Natural killer cell (primary cell): Measurements from ENCODE around the gene CTNNA2. TPM values are rescaled to one million over a fixed set of nuclear protein-coding genes. Genes with fewer than 3 reads are reported as not detected.

ENCODE experiments used
- ATAC-seq, 3 donors: fragments of 150-1000 bp in 2 of 3; fragments of 200-7000 bp in 1 of 3; cut with Tn5 transposase; 1 replicate in 1 of 3; 2 replicates in 2 of 3; pipeline ENCODE4 v1.10.0; 2021; ENCODE audit warnings: mild to moderate bottlenecking in 2 of 3, moderate library complexity in 2 of 3
- DNase-seq, 2 donors: peaks; one replicate each; pipeline versions ENCODE4 v3.0.0 to v3.0.0-alpha.2; 2013 to 2021; ENCODE audit warnings: mixed read lengths in 1 of 2
- H3K27ac ChIP-seq: one replicate; pipeline ENCODE4 v1.5.1; 2013; ENCODE audit warnings: mild to moderate bottlenecking, low read length
- H3K27me3 ChIP-seq: one replicate; pipeline ENCODE4 v1.6.1; 2013; ENCODE audit warnings: low read length; ENCODE audit not compliant: control insufficient read depth, insufficient read depth
- H3K36me3 ChIP-seq: one replicate; pipeline ENCODE4 v1.6.1; 2013; ENCODE audit warnings: low read length; ENCODE audit not compliant: control insufficient read depth, insufficient read depth
- H3K4me1 ChIP-seq: one replicate; pipeline ENCODE4 v1.6.1; 2013; ENCODE audit warnings: low read length; ENCODE audit not compliant: control insufficient read depth, insufficient read depth
- H3K4me3 ChIP-seq: one replicate; pipeline ENCODE4 v1.5.1; 2013; ENCODE audit warnings: low read length
- H3K9me3 ChIP-seq: one replicate; pipeline ENCODE4 v1.6.1; 2013; ENCODE audit warnings: low read length; ENCODE audit not compliant: control insufficient read depth, insufficient read depth
- H3K27ac Mint-ChIP-seq, 2 donors: one replicate each; pipeline ENCODE4 v1.8.0; 2022; ENCODE audit warnings: mild to moderate bottlenecking in 2 of 2, mixed read lengths in 2 of 2, moderate library complexity in 1 of 2
- H3K27me3 Mint-ChIP-seq, 2 donors: one replicate each; pipeline ENCODE4 v1.8.0; 2022; ENCODE audit warnings: low read depth in 2 of 2, mixed read lengths in 2 of 2
- H3K36me3 Mint-ChIP-seq: one replicate; pipeline ENCODE4 v1.8.0; 2022; ENCODE audit warnings: mixed read lengths
- H3K4me1 Mint-ChIP-seq, 2 donors: one replicate each; pipeline ENCODE4 v1.8.0; 2022; ENCODE audit warnings: mixed read lengths in 2 of 2
- H3K4me3 Mint-ChIP-seq: one replicate; pipeline ENCODE4 v1.8.0; 2022; ENCODE audit warnings: mild to moderate bottlenecking, moderate library complexity, mixed read lengths
- H3K9me3 Mint-ChIP-seq, 2 donors: one replicate each; pipeline ENCODE4 v1.8.0; 2022; ENCODE audit warnings: mixed read lengths in 2 of 2
- CTCF ChIP-seq: fragments of 200-600 bp; IDR thresholded peaks from one replicate; pipeline ENCODE4 v1.8.0; 2022; ENCODE audit warnings: antibody characterized with exemption
- WGBS: methylation state at CpG from one replicate; pipeline ENCODE4 v1.1.7; 2013; ENCODE audit warnings: missing lambda C conversion rate; ENCODE audit not compliant: insufficient coverage; 5-methylcytosine and 5-hydroxymethylcytosine counted together
- intact Hi-C: fragments of 100-400 bp; cut with micrococcal nuclease; formaldehyde crosslinking; loops from one replicate; pipeline ENCODE4 v1.14.2; 2022
- total RNA-seq, 4 donors: library from RNA; stranded (reverse); fragments of 120-200 nt in 1 of 4; gene quantifications; one replicate each; pipeline versions ENCODE4 v1.2.3 to v1.2.4, GENCODE V29; 2013 to 2022

The CTNNA2 gene
- total RNA-seq, 3 donors from 2014 or later (not counting 1 experiment from before 2014, with no cell fraction given), result not detected

GRCh38 chr2:80300954-80301353 is 788.1 kb downstream of the CTNNA2 start:
- 31% methylated on average over 1 of the region's 1 CpG for WGBS
- no peak for TF ChIP-seq CTCF
- Histone ChIP-seq H3K9me3 (peaks cover 8% of the 10 kb centered on the region), H3K27me3 (peaks cover 21% of the 10 kb centered on the region), H3K27ac (no peak overlapping the region), H3K4me1 (no peaks in the 10 kb centered on the region), H3K4me3 (no peak overlapping the region), H3K36me3 (no peaks in the 10 kb centered on the region)
- no peak for ATAC-seq
- no peak overlapping the region for H3K4me3 Mint-ChIP-seq
- no peak overlapping the region for H3K27ac Mint-ChIP-seq
- no peak for DNase-seq
- H3K36me3 Mint-ChIP-seq, result peaks cover 6% of the 10 kb centered on the region
- peaks cover 3 to 5% of the 10 kb centered on the region in 2 donors for H3K9me3 Mint-ChIP-seq
- intact Hi-C loops, result no loop called here
- H3K27me3 Mint-ChIP-seq, result peaks cover 21 to 25% of the 10 kb centered on the region in 2 donors
- no peaks in the 10 kb centered on the region for H3K4me1 Mint-ChIP-seq

- intact Hi-C loops, result no loop called here
- Mint-ChIP-seq H3K27ac (no peak overlapping the region), H3K4me3 (no peak overlapping the region), H3K4me1 (no peaks in the 10 kb centered on the region), H3K36me3 (peaks cover 6% of the 10 kb centered on the region), H3K27me3 (peaks cover 21 to 28% of the 10 kb centered on the region in 2 donors), H3K9me3 (peaks cover 6% of the 10 kb centered on the region in 2 donors)
- H3K4me1 ChIP-seq, result no peaks in the 10 kb centered on the region
- DNase-seq (no peak), ATAC-seq (no peak)
- H3K9me3 ChIP-seq, result peaks cover 8% of the 10 kb centered on the region
- 11% methylated on average over 12 of the region's 12 CpGs for WGBS
- H3K4me3 ChIP-seq, result no peak overlapping the region
- no peaks in the 10 kb centered on the region for H3K36me3 ChIP-seq
- TF ChIP-seq CTCF, result no peak
- no peak overlapping the region for H3K27ac ChIP-seq
- peaks cover 21% of the 10 kb centered on the region for H3K27me3 ChIP-seq
These were observed 789.1 kb downstream of the CTNNA2 start for GRCh38 chr2:80302001-80302313.

- 7% methylated on average over 50 of the region's 50 CpGs for WGBS
- no peaks in the 10 kb centered on the region for H3K4me1 ChIP-seq
- no peaks in the 10 kb centered on the region for H3K36me3 ChIP-seq
- no peak overlapping the region for H3K4me3 ChIP-seq
- Mint-ChIP-seq H3K36me3 (peaks cover 6% of the 10 kb centered on the region), H3K4me3 (no peak overlapping the region), H3K27ac (no peak overlapping the region), H3K27me3 (peaks cover 21 to 28% of the 10 kb centered on the region in 2 donors), H3K4me1 (no peaks in the 10 kb centered on the region), H3K9me3 (peaks cover 6 to 8% of the 10 kb centered on the region in 2 donors)
- intact Hi-C loops, result no loop called here
- TF ChIP-seq CTCF, result no peak
- peaks cover 21% of the 10 kb centered on the region for H3K27me3 ChIP-seq
- ATAC-seq (no peak), DNase-seq (no peak)
- peaks cover 8% of the 10 kb centered on the region for H3K9me3 ChIP-seq
- no peak overlapping the region for H3K27ac ChIP-seq
These were observed 789.6 kb downstream of the CTNNA2 start for GRCh38 chr2:80302314-80303005.
